Psoas muscle (tissue), 8 donors: ENCODE measurements around the gene BMP8A. TPM values are rescaled to one million over a fixed set of nuclear protein-coding genes. Genes with fewer than 3 reads are reported as not detected.
"Not testable (repeated sequence)": the region's sequence is repeated elsewhere in the genome, so short reads cannot be mapped to it uniquely, and the experiment has no call there.

Experiments
- ATAC-seq, 4 donors: fragments of 200-7000 bp; cut with Tn5 transposase; one replicate each; pipeline ENCODE4 v1.9.1; 2020; ENCODE audit warnings: moderate library complexity in 3 of 4, mild to moderate bottlenecking in 2 of 4
- DNase-seq, 2 donors: peaks; one replicate each; pipeline ENCODE4 v3.0.0-alpha.2; 2020
- H3K27ac ChIP-seq: fragments of 200-600 bp; one replicate; pipeline ENCODE4 v1.8.0; 2022
- H3K27me3 ChIP-seq, 3 donors: fragments of 200-600 bp in 1 of 3; one replicate each; pipeline versions ENCODE4 v1.6.1 to v1.8.0; 2013 to 2022; ENCODE audit warnings: low read length in 2 of 3, mild to moderate bottlenecking in 2 of 3, moderate library complexity in 1 of 3; ENCODE audit not compliant: insufficient read depth in 3 of 3
- H3K36me3 ChIP-seq, 2 donors: fragments of 200-600 bp in 1 of 2; one replicate each; pipeline versions ENCODE4 v1.6.1 to v1.8.0; 2013 to 2022; ENCODE audit warnings: low read depth in 1 of 2, mild to moderate bottlenecking in 1 of 2, moderate library complexity in 1 of 2; ENCODE audit not compliant: insufficient read depth in 1 of 2
- H3K4me1 ChIP-seq: fragments of 200-600 bp; one replicate; pipeline ENCODE4 v1.8.0; 2022
- H3K4me3 ChIP-seq: fragments of 200-600 bp; one replicate; pipeline ENCODE4 v1.8.0; 2022; ENCODE audit warnings: mild to moderate bottlenecking
- H3K9me3 ChIP-seq: fragments of 200-600 bp; one replicate; pipeline ENCODE4 v1.8.0; 2022
- CTCF ChIP-seq: fragments of 200-600 bp; IDR thresholded peaks from one replicate; pipeline ENCODE4 v1.8.0; 2022; ENCODE audit warnings: antibody characterized with exemption
- WGBS, 3 donors: extraction: QIAGEN DNeasy Blood & Tissue Kit; methylation state at CpG; one replicate each; pipeline versions ENCODE4 v1.1.6 to v1.1.7; 2013; 5-methylcytosine and 5-hydroxymethylcytosine counted together
- intact Hi-C, 2 donors: fragments of 100-400 bp; cut with DNase I; formaldehyde crosslinking; loops; one replicate each; pipeline versions ENCODE4 v1.11.0 to v1.14.2; 2022
- polyA plus RNA-seq, 3 donors: library from polyadenylated mRNA; stranded (reverse); fragments of 200-250 nt; gene quantifications; one replicate each; pipeline ENCODE4 v1.2.3, GENCODE V29; 2013
- total RNA-seq, 4 donors: library from RNA; stranded (reverse); fragmentation: NEBNext Ultra II Directional in 2 of 4; extraction: Animal tissue kit (Norgen Biotek cat#: 25700) in 2 of 4; gene quantifications; one replicate each; pipeline versions ENCODE4 v1.2.1 to v1.2.4, GENCODE V29; 2021 to 2023
- donor health status: healthy with polysubstance abuse.
- donor health status: DM: no; HTN: no; CAD: no; lungs with moderate emphysema.
- donor health status: Bipolar disorder and iron deficiency.
- donor health status: healthy.
- donor health status: DM: yes; HTN: yes; CAD: no.
- donor health status: DM: no; HTN: no; CAD: no.
- donor health status: DM: no; HTN: no; CAD: no.
- donor health status: DM: yes; HTN: yes; CAD: no.

The BMP8A gene
- total and polyA plus RNA-seq, 7 donors: 0.04 TPM; not detected in 6

GRCh38 chr1:39497585-39497984 lies 6.1 kb downstream of the BMP8A start:
- DNase-seq (no peak), ATAC-seq (no peak)
- no peaks in the 10 kb centered on the region for H3K4me1 ChIP-seq
- H3K27me3 ChIP-seq: peaks cover 0 to 4% (median 2%) of the 10 kb centered on the region in 3 donors
- no peaks in the 10 kb centered on the region for H3K9me3 ChIP-seq
- 59 to 79% (median 75%) methylated on average over 3 to 5 of the region's 5 CpGs for WGBS, 3 donors
- H3K4me3 ChIP-seq: no peak overlapping the region
- no peaks in the 10 kb centered on the region for H3K36me3 ChIP-seq
- no peak overlapping the region for H3K27ac ChIP-seq
- TF ChIP-seq CTCF: no peak
- intact Hi-C loops: no loop called here

- not testable (repeated sequence) for H3K27ac ChIP-seq
- 76 to 87% (median 85%) methylated on average over 7 to 8 of the region's 9 CpGs for WGBS, 3 donors
These were observed 6.8 kb downstream of the BMP8A start for GRCh38 chr1:39498096-39498710.

GRCh38 chr1:39498821-39499220 lies 7.4 kb downstream of the BMP8A start:
- H3K27ac ChIP-seq, H3K36me3 ChIP-seq, H3K4me1 ChIP-seq, H3K9me3 ChIP-seq, intact Hi-C loops, H3K27me3 ChIP-seq, H3K4me3 ChIP-seq, DNase-seq, ATAC-seq: not testable (repeated sequence)
- 91 to 93% (median 91%) methylated on average over 10 to 12 of the region's 15 CpGs for WGBS, 3 donors

More at GRCh38 chr1:39498096-39498710, 6.8 kb downstream of the BMP8A start:
- H3K4me3 ChIP-seq, ATAC-seq, H3K36me3 ChIP-seq, DNase-seq, H3K27me3 ChIP-seq, H3K4me1 ChIP-seq, intact Hi-C loops, H3K9me3 ChIP-seq: not testable (repeated sequence)

GRCh38 chr1:39499668-39500067 lies 8.2 kb downstream of the BMP8A start:
- ATAC-seq (peak in 1 of 4 donors; percentile 31), DNase-seq (no peak)
- Histone ChIP-seq H3K36me3 (no peaks in the 10 kb centered on the region), H3K4me3 (no peak overlapping the region), H3K9me3 (no peaks in the 10 kb centered on the region), H3K27ac (no peak overlapping the region), H3K4me1 (no peaks in the 10 kb centered on the region), H3K27me3 (no peaks in the 10 kb centered on the region)
- intact Hi-C loops: loop anchor here in 1 of 2 donors (2.0 kb wide), 1 partner anchor 31 kb away; no protein-coding TSS in a partner anchor
- TF ChIP-seq CTCF: no peak
- 42 to 63% (median 48%) methylated on average over 5 of the region's 5 CpGs for whole genome bisulfite sequencing, 3 donors

GRCh38 chr1:39500862-39501389 lies 9.5 kb downstream of the BMP8A start:
- H3K27me3 ChIP-seq: no peaks in the 10 kb centered on the region
- H3K4me3 ChIP-seq: no peak overlapping the region
- no peak for ATAC-seq
- no peak for DNase-seq
- no peak for TF ChIP-seq CTCF
- H3K4me1 ChIP-seq: no peaks in the 10 kb centered on the region
- no peaks in the 10 kb centered on the region for H3K36me3 ChIP-seq
- intact Hi-C loops: loop anchor here in 1 of 2 donors (2.0 kb wide), 1 partner anchor 30 kb away; no protein-coding TSS in a partner anchor
- H3K27ac ChIP-seq: no peak overlapping the region
- WGBS, 3 donors: 83 to 94% (median 85%) methylated on average over 4 of the region's 4 CpGs
- H3K9me3 ChIP-seq: no peaks in the 10 kb centered on the region
